ENCODE measurements around the gene THSD7B.

DNA sequence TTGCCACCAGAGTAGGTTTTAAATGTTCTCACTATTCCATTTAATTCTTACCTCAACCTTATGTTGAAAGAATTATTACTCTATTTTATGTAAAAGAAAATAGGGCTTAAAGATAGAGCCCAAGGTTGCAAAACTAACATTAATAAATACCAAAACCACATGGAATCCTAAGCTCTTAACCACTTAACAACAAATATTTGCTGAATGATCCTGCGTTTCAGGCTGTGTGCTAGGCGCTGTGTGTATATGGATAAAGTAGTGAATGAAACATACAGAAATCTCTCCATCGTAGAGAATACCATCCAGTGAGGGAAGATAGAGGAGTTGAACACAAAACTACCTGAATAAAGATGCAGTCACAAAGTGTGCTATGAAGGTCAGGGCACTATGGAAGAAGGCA, 485.1 kb downstream of the THSD7B start:
- TF ChIP-seq, protein P1, sequence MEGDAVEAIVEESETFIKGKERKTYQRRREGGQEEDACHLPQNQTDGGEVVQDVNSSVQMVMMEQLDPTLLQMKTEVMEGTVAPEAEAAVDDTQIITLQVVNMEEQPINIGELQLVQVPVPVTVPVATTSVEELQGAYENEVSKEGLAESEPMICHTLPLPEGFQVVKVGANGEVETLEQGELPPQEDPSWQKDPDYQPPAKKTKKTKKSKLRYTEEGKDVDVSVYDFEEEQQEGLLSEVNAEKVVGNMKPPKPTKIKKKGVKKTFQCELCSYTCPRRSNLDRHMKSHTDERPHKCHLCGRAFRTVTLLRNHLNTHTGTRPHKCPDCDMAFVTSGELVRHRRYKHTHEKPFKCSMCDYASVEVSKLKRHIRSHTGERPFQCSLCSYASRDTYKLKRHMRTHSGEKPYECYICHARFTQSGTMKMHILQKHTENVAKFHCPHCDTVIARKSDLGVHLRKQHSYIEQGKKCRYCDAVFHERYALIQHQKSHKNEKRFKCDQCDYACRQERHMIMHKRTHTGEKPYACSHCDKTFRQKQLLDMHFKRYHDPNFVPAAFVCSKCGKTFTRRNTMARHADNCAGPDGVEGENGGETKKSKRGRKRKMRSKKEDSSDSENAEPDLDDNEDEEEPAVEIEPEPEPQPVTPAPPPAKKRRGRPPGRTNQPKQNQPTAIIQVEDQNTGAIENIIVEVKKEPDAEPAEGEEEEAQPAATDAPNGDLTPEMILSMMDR (IDR thresholded peaks at IDR 0.05; ENCODE audit: low read length) = no peak
- no peak for TF ChIP-seq EZH2 (IDR thresholded peaks at IDR 0.05; ENCODE audit: borderline replicate concordance, low read length)
